ENCODE data around the gene RBM44.

DNA sequence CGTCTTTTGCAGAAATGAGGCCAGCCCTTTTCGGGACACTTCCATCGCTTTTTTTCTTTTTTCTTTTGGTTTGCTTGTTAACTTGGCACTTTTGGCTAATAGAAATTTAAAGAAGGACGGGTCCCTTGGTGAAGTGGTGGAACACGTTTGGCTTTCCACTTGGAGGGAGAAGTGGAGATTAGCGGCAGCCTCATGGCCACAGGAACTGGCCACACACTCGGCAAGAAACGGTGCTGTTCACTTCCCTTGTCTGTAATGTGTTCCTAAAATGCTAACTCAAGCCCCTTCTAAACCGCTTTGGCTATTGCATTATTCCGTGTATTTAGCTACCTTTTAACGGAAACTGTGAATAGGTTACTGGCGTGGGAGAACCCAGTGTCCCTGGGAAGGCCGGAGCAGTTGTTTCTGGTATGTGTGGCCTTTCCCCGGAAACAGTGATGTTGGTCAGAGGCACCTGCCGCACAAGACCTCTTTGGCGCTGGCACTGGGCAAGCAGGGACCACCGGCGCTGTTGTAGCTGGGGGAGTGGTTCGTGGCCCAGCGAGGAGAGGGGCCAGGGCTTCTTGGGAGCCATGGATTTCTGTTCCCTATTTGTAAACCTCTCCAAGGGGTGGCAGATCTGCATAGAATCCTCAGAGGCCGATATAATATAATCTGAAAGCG lies 61.8 kb downstream of the RBM44 start:
- TF ChIP-seq POLR2A (IDR thresholded peaks at IDR 0.05; ENCODE audit: low read depth, low read length) = no peak
- TF ChIP-seq POLR2AphosphoS5 (IDR thresholded peaks at IDR 0.05; ENCODE audit: low read depth, low read length) = no peak
- no peak for TF ChIP-seq TAF1 (IDR thresholded peaks at IDR 0.05; ENCODE audit: low read depth, low read length)
- TF ChIP-seq SPI1 (IDR thresholded peaks at IDR 0.05; ENCODE audit: low read depth, low read length) = no peak
- TF ChIP-seq PAX5 (IDR thresholded peaks at IDR 0.05; ENCODE audit: insufficient read depth, low read length, severe bottlenecking) = no peak
- no peak for TF ChIP-seq POU2F2 (IDR thresholded peaks at IDR 0.05; ENCODE audit: low read depth, low read length)
